HG03558 (cell line): ENCODE results near the gene OPA1.

ENCODE experiments used
- ATAC-seq: cut with Tn5 transposase; IDR thresholded peaks from one replicate; pipeline ENCODE4 v1.9.1; 2021; ENCODE audit warnings: moderate number of reproducible peaks; ENCODE audit not compliant: unreplicated experiment; ENCODE audit errors: extremely low read depth

Gene OPA1

GRCh38 chr3:193702967-193703366 lies 110.0 kb downstream of the OPA1 start:
- ATAC-seq = no peak

DNA sequence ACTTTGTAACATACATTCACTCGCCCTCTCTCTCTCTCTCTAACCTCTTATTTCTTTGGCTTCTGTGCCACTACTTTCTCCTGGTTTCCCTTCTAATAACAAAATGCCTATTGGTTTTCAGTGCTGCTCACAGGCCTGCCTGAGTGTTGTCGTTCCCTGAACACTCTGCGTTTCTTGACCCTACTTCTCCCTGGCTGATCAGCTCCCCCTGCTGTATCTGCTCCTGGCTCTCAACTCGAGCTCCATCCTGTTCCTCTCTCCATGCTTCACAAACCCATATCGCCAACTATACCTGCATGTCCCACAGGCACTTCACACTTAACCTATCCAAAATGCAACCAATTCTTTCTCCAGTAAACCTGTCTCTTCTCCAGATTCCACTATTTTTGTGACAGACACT lies 111.4 kb downstream of the OPA1 start:
- no peak for ATAC-seq

- no peak for ATAC-seq
These were observed 115.3 kb downstream of the OPA1 start for GRCh38 chr3:193708270-193708669.

GRCh38 chr3:193710286-193711165 lies 117.5 kb downstream of the OPA1 start:
- no peak for ATAC-seq

DNA sequence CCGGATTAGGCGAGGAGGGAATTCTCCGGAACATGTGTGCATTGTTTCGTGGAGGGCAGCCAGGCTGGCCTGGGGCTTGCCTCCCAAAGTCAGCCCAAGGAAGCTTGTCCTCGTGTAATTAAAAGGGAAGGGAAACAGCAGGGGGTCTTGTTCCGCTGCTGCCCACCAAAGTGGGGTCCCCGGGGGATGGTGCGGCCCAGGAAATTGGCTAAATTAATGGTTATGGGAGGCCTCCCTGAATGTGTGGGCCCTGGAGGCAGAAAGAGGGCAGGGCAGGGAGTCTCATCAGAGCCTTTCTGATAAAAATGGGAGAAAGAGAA lies 118.1 kb downstream of the OPA1 start:
- ATAC-seq = no peak

GRCh38 chr3:193711523-193711963 lies 118.5 kb downstream of the OPA1 start:
- ATAC-seq = no peak

GRCh38 chr3:193711964-193712598 lies 119.1 kb downstream of the OPA1 start:
- no peak for ATAC-seq

GRCh38 chr3:193712938-193713337 lies 119.9 kb downstream of the OPA1 start:
- no peak for ATAC-seq

GRCh38 chr3:193714523-193715137 lies 121.6 kb downstream of the OPA1 start:
- ATAC-seq = no peak

GRCh38 chr3:193716150-193716549 lies 123.1 kb downstream of the OPA1 start:
- ATAC-seq = no peak

GRCh38 chr3:193719735-193720134 lies 126.7 kb downstream of the OPA1 start:
- no peak for ATAC-seq

GRCh38 chr3:193720169-193720568 lies 127.2 kb downstream of the OPA1 start:
- no peak for ATAC-seq

DNA sequence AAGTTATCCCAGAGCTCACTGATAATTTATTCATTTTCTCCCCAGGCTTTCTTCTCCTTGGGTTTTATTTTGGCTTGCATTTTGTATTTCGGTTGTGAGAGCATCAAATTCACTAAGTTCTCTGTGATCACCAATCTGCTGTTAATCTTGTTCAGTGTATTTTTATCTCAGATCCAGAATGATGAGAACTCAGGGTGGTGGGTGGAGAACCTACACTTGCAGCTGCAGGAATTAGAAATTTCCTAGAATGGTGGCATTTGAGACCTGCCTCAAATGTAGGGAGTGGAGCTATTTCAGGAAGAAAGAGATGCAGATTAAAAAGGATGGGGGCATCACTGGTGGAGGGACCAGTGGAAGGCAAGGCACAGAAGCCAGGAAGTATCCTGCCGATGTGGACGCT lies 129.6 kb downstream of the OPA1 start:
- ATAC-seq = no peak

DNA sequence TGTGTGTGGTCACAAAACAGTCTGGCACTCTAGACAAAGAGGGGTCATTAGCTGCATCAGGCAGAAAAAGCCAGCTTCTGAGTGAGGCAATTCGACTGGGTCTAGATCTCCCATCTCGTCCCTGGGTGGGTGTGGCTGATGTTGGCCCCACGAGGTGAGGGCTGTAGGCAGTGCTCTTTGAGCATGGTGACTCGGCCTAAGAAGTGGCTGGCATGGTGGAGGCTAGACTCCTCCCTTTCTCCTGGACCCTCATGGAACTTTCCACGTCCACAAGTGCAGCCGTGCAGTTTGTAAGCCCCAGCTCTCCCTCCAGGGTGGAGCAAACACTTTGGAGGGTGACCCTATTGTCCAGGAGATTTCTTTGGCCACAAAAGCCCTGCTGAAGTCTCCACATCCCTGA lies 134.1 kb downstream of the OPA1 start:
- ATAC-seq = no peak

DNA sequence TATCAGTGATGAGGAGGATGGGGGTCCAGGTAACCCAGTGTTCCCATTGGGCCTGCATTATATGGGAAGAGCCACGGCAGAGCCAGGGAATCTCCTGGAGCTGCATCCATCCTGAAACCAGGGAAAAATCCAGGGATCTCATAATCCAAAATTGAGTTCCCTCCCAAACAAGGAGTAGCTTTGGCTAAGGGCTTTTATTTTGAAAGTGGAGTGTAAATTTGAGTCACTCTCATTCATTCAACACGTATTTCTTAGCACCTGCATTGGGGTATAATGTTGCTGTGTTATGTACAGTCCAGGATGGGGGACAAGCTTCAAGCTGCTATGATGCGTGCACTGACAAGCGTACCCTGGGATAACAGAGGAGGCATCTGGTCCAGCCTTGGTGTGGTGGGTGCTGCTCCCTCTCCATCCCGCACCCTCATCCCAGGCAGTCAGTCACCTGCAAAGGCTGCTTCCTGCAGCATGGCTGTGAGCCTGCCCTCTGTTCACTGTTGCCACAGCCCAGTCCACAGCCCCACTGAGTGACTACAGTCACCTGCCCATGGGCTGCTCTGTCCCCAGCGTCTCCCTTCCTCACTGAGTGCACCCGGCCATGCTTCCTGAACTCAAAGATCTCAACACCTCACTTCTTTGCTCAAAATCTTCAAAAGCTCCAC lies 135.6 kb downstream of the OPA1 start:
- ATAC-seq = no peak

- ATAC-seq = no peak
These were observed 136.1 kb downstream of the OPA1 start for GRCh38 chr3:193729088-193729465.

DNA sequence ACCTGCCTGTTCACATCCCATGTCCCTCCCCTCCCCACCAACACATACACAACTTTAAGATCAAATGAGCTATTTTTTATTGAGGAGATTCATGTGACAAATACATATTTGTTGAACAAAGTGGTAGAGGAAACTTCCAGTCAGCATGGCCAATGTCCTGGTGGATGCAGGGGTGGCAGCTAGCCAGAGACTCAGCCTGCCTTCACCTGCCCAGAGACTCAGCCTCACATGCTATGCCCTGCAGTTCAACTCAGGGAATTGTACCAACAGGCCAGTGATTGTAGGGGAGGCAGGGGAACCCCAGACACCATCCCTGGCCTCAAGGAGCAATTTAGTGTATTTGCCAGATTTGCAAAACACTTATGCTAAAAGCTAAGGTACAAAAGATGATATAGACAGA lies 136.6 kb downstream of the OPA1 start:
- no peak for ATAC-seq

DNA sequence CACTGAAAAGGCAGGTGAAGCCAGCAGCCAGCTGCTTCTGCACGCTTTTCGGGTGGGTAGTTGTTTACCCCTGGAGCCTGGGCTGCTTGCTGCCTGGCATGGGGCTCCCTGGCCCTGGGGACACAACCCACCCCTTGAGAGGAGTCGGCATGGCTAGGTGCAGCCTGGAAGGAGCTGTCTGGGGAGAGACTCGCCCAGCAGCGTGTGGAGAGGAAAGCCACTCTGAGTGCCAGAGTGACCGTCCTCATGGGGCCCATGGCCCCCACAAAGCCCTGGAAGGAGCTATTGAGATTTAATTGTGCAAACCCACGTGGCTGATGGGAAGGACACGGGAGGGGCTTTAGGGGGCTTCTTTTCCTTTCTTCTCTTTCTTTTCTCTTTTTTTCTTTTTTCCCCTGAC lies 137.5 kb downstream of the OPA1 start:
- no peak for ATAC-seq

GRCh38 chr3:193730976-193731375 lies 138.0 kb downstream of the OPA1 start:
- ATAC-seq = no peak

DNA sequence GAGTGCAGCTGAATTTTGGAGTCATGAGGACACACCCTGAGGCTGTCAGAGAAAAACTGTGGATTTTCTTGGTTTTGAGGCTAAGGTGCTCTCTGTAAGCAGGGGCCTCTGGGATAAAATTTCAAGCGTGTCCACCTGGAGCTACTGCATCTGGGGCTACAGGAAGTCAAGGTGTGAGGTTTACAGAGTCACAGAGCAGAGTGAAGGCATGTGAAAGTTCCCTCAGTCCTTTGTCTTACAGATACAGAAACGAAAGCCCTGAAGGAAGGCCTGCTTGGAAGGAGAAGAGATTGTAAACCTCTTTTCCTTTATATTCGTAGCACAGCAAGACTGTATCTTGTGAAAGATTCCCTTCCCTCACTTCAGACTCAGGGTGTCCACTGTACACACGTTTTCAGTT lies 138.6 kb downstream of the OPA1 start:
- no peak for ATAC-seq

GRCh38 chr3:193732391-193732790 lies 139.4 kb downstream of the OPA1 start:
- no peak for ATAC-seq
